Peyer's patch (tissue), 4 donors: ENCODE data around the gene TEX30.
A peak's percentile ranks its signal among the peaks of the same experiment; 100 is the strongest.

ENCODE experiments used
- CTCF ChIP-seq, 6 experiments: fragments of 450-650 bp in 4 of 6; fragments of 200-600 bp in 2 of 6; sonication (generic) in 1 of 6; IDR thresholded peaks; one replicate each; pipeline ENCODE4 v1.5.1; 2017 to 2019; ENCODE audit warnings: antibody characterized with exemption in 6 of 6, mild to moderate bottlenecking in 3 of 6, moderate library complexity in 1 of 6
- POLR2A ChIP-seq, 2 donors: fragments of 450-650 bp; IDR thresholded peaks; one replicate each; pipeline ENCODE4 v1.5.1; 2017; ENCODE audit warnings: antibody characterized with exemption in 2 of 2, mild to moderate bottlenecking in 2 of 2, moderate library complexity in 2 of 2

GRCh38 chr13:102773441-102774213, at the start of gene TEX30:
- TF ChIP-seq CTCF (IDR thresholded peaks at IDR 0.05): peak in 2 of 6 experiments; percentile 14 to 36
- peak; percentile 78 to 84 for TF ChIP-seq POLR2A (IDR thresholded peaks at IDR 0.05)
